HepG2 (cell line): ENCODE measurements around the gene SYDE1.

Source experiments
- GABPA ChIP-seq, 2 experiments: IDR thresholded peaks; 2 replicates each; pipeline ENCODE4 v1.6.1; 2011 to 2016; ENCODE audit warnings: low read depth in 2 of 2, low read length in 1 of 2, missing biosample characterization in 1 of 2, missing genetic modification characterization in 1 of 2
- IKZF1 ChIP-seq: fragments of 450-650 bp; IDR thresholded peaks from 2 replicates; pipeline ENCODE4 v1.7.1; 2016
- POLR2AphosphoS5 ChIP-seq: IDR thresholded peaks from 2 replicates; pipeline ENCODE4 v1.6.1; 2012; ENCODE audit warnings: low read depth, low read length

DNA sequence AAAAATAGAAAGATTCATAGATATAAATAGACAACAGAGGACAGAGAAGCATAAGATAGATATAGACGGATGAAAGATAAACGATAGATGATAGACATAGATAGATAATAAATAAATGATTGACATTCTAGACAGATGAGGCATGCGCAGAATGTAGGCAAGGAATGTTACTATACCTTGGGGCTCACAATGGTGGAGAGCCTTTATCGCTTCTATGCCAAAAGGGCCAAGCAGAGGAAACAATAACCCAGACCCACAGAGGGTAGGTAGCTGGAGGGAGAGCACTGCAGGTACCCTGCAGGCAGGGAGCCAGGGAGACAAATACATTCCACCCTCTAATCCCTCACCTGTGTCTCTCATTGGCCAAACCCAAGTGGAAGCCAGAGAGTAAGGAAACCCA is 49.2 kb downstream of the SYDE1 start:
- TF ChIP-seq POLR2AphosphoS5 (no peak), IKZF1 (no peak), GABPA (IDR thresholded peaks at IDR 0.05; ENCODE audit: low read depth, low read length) (no peak), GABPA (CRISPR knock-in tag; IDR thresholded peaks at IDR 0.05; ENCODE audit: low read depth) (no peak)
